Choroid plexus epithelial cell (primary cell): ENCODE measurements around the gene KCNQ5.

ENCODE experiments used
- DNase-seq: peaks from one replicate; pipeline ENCODE4 v3.0.0-alpha.2; 2010; ENCODE audit warnings: low read depth
- H3K4me3 ChIP-seq: 2 replicates; pipeline ENCODE4 v1.5.1; 2011; ENCODE audit warnings: low read depth, mild to moderate bottlenecking, control low read depth, low read length, moderate library complexity
- CTCF ChIP-seq: conservative IDR thresholded peaks from 2 replicates; pipeline ENCODE4 v1.5.1; 2011; ENCODE audit warnings: low read depth, mild to moderate bottlenecking, control low read depth, inconsistent platforms, low read length, moderate library complexity

Gene KCNQ5

GRCh38 chr6:73134588-73134987 lies 512.7 kb downstream of the KCNQ5 start:
- peak; percentile 76 for TF ChIP-seq CTCF
- peak; percentile 58 for DNase-seq
- no peak overlapping the region for H3K4me3 ChIP-seq

DNA sequence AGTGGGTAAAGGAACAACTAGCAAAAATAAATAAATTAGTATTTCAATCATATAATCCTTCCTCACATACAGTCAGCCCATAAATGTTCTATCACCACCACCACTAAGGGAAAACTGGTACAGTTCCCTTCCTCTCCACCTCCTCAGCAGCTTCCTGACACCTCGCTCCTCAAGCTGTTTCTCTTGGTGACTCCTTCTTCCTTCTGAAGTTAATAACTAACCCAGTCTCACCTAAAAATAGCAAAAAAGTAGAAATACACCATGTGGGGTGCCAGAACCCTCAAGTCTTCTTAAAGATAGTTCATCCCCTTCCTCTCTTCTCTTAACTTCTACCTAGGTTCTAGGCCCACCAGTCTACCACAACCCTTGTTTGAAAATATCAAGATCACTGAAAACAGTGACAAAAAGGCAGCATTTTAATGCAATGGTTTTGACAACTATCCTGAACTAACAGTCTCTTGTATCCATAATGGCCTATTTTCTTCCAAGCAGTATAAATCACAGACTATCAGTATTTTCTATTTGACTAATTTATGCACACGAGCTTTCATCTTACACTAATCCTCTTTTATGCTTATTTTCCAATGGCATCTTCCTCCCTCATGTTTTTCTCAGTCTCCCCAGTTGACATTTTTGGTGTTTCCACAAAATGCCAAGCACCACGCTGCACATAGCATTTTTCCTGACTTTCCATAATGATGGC lies 518.0 kb downstream of the KCNQ5 start:
- H3K4me3 ChIP-seq, result no peak overlapping the region
- no peak for TF ChIP-seq CTCF
- DNase-seq, result no peak

- no peak for TF ChIP-seq CTCF
- no peak for DNase-seq
These were observed 521.7 kb downstream of the KCNQ5 start for GRCh38 chr6:73143551-73143950.

GRCh38 chr6:73144516-73144915 lies 522.7 kb downstream of the KCNQ5 start:
- no peak overlapping the region for H3K4me3 ChIP-seq
- no peak for TF ChIP-seq CTCF
- DNase-seq, result no peak

More at GRCh38 chr6:73143551-73143950, 521.7 kb downstream of the KCNQ5 start:
- H3K4me3 ChIP-seq, result no peak overlapping the region

DNA sequence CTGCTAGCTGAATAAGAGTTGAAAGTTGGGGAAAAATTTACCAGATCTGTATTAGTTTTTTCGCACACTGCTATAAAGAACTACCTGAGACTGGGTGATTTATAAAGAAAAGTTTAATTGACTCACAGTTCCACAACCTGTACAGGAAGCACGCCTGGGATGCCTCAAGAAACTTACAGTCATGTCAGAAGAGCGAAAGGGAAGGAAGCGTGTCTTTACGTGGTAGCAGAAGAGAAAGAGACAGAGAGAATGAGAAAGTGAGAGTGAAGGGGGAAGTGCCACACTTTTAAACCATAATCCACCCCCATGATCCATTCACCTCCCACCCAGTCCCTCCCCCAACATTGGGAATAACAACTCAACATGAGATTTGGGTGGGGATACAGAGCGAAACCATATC lies 523.8 kb downstream of the KCNQ5 start:
- no peak for DNase-seq
- TF ChIP-seq CTCF, result no peak
- no peak overlapping the region for H3K4me3 ChIP-seq

DNA sequence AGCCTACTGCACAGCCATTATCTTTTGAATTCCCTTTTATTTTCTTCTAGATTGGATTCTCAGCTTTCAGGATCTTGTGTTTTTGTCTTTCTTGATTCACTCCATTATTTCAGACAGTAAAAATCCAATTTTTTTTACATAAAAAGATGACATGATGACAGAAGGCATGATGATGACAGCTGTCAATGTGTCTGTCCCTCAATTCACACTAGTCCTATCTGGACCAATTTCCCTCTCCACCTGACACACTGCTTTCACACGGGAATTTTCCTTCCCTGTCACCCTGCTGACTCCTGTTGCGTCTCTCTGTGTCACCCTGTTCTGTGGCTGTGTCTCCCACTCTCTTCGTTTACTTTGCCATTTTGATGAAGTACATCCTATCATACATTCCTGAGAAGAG lies 529.9 kb downstream of the KCNQ5 start:
- no peak overlapping the region for H3K4me3 ChIP-seq
- no peak for TF ChIP-seq CTCF
- DNase-seq, result no peak

GRCh38 chr6:73152556-73152955 lies 530.7 kb downstream of the KCNQ5 start:
- no peak for TF ChIP-seq CTCF
- H3K4me3 ChIP-seq, result no peak overlapping the region
- DNase-seq, result no peak
